Sigmoid colon (tissue), 4 donors: ENCODE data around the gene MYO5A.

Experiments
- CTCF ChIP-seq, 4 experiments: fragments of 450-650 bp in 3 of 4; fragments of 200-600 bp in 1 of 4; IDR thresholded peaks; one replicate each; pipeline ENCODE4 v1.5.1; 2016 to 2019; ENCODE audit warnings: antibody characterized with exemption in 4 of 4, mild to moderate bottlenecking in 3 of 4, moderate library complexity in 2 of 4
- POLR2AphosphoS5 ChIP-seq, 4 donors: sonication (generic); formaldehyde crosslinking; IDR thresholded peaks; one replicate each; pipeline ENCODE4 v1.6.1; 2017; ENCODE audit warnings: antibody characterized with exemption in 4 of 4

GRCh38 chr15:52532427-52532826 lies 3.7 kb upstream of the MYO5A start:
- no peak for TF ChIP-seq CTCF (IDR thresholded peaks at IDR 0.05)
- TF ChIP-seq POLR2AphosphoS5 (IDR thresholded peaks at IDR 0.05), result no peak
